K562 (cell line): ENCODE measurements around the gene ZDHHC14. TPM values are rescaled to one million over a fixed set of nuclear protein-coding genes. Genes with fewer than 3 reads are reported as not detected.

Experiments used
- CREB5 ChIP-seq: fragments of 250-450 bp; sonication (Bioruptor Pico); IDR thresholded peaks from 2 replicates; pipeline ENCODE4 v1.5.0; 2020; ENCODE audit warnings: mild to moderate bottlenecking
- JUND ChIP-seq, 2 experiments: IDR thresholded peaks; 2 replicates in 1 of 2; 3 replicates in 1 of 2; pipeline ENCODE4 v1.6.1; 2011; ENCODE audit warnings: borderline replicate concordance in 2 of 2, low read depth in 2 of 2, low read length in 2 of 2, improper control_type of control experiment in 1 of 2, missing biosample characterization in 1 of 2, missing genetic modification characterization in 1 of 2, missing genetic modification reagents in 1 of 2
- KLF1 ChIP-seq: fragments of 450-650 bp; IDR thresholded peaks from 2 replicates; pipeline ENCODE4 v1.6.1; 2016; ENCODE audit warnings: missing genetic modification characterization, missing compliant biosample characterization
- LEF1 ChIP-seq: fragments of 450-650 bp; IDR thresholded peaks from 2 replicates; pipeline ENCODE4 v1.6.1; 2016; ENCODE audit warnings: mild to moderate bottlenecking
- MCM7 ChIP-seq, 2 experiments: fragments of 450-650 bp; IDR thresholded peaks; 2 replicates each; pipeline ENCODE4 v1.6.1; 2016 to 2018
- NFE2L1 ChIP-seq: fragments of 450-650 bp; IDR thresholded peaks from 2 replicates; pipeline ENCODE4 v1.6.1; 2016; ENCODE audit warnings: missing genetic modification characterization, low read depth, mild to moderate bottlenecking, missing compliant biosample characterization, moderate library complexity, borderline replicate concordance
- REST ChIP-seq, 2 experiments: fragments of 450-650 bp; formaldehyde crosslinking in 1 of 2; IDR thresholded peaks; 2 replicates each; pipeline versions ENCODE4 v1.4.0 to v1.6.1; 2014 to 2020; ENCODE audit warnings: mild to moderate bottlenecking in 2 of 2, borderline replicate concordance in 1 of 2, low read depth in 1 of 2
- RHOXF2B ChIP-seq: fragments of 250-450 bp; sonication (Bioruptor Pico); conservative IDR thresholded peaks from 2 replicates; pipeline ENCODE4 v1.5.1; 2021
- TOE1 ChIP-seq, 2 experiments: fragments of 450-650 bp in 1 of 2; sonication (generic) in 1 of 2; formaldehyde crosslinking in 1 of 2; IDR thresholded peaks; 2 replicates each; pipeline versions ENCODE4 v1.7.1 to v1.8.0; 2016 to 2022; ENCODE audit warnings: borderline replicate concordance in 2 of 2, mild to moderate bottlenecking in 2 of 2, antibody characterized with exemption in 1 of 2, inconsistent platforms in 1 of 2, low read depth in 1 of 2, missing genetic modification reagents in 1 of 2, moderate library complexity in 1 of 2
- TSC22D4 ChIP-seq: fragments of 450-650 bp; IDR thresholded peaks from 2 replicates; pipeline ENCODE4 v1.6.1; 2016; ENCODE audit warnings: missing genetic modification characterization, missing biosample characterization, control low read depth
- ZBTB17 ChIP-seq: fragments of 450-650 bp; formaldehyde crosslinking; IDR thresholded peaks from 2 replicates; pipeline ENCODE4 v1.4.0; 2020; ENCODE audit warnings: mild to moderate bottlenecking
- ZNF512 ChIP-seq: IDR thresholded peaks from 2 replicates; pipeline ENCODE4 v1.6.1; 2016; ENCODE audit warnings: missing genetic modification characterization, missing compliant biosample characterization
- polyA plus RNA-seq, 8 experiments: library from polyadenylated mRNA; depleted of rRNA in 4 of 8; stranded (reverse) in 5 of 8; unstranded in 3 of 8; fragments of >200 nt; fragmentation: Nextera tagmentation in 2 of 8; fragmentation: Illumina TruSeq in 1 of 8; extraction: Ambion mirVana in 2 of 8; extraction: Trizol in 1 of 8; gene quantifications; 2 replicates each; pipeline versions ENCODE4 v1.2.1 to v1.2.3, GENCODE V29; 2011 to 2014; ENCODE audit warnings: inconsistent platforms in 1 of 8, missing spikeins in 1 of 8
- total RNA-seq, 7 experiments: library from RNA; depleted of rRNA in 6 of 7; stranded (reverse); fragments of >200 nt in 6 of 7; fragmentation: Illumina TruSeq in 2 of 7; extraction: Trizol in 2 of 7; gene quantifications; 2 replicates each; pipeline versions ENCODE4 v1.2.1 to v1.2.3, GENCODE V29; 2011 to 2021; ENCODE audit warnings: low replicate concordance in 1 of 7
- TF ChIP-seq, protein P1 (sequence below): fragments of 450-650 bp; formaldehyde crosslinking; IDR thresholded peaks from 2 replicates; pipeline ENCODE4 v1.4.0; 2022; ENCODE audit warnings: missing genetic modification characterization

ZDHHC14 gene
- total and polyA plus RNA-seq, 9 of the 15 experiments (the other 6 are each of a cell fraction or from before 2014, with no cell fraction given): 0.92 to 23.1 (median 13.8) TPM

- TF ChIP-seq CREB5: no peak
- no peak; the same call in 1 of the 2 replicates for TF ChIP-seq REST (IDR thresholded peaks at IDR 0.05; ENCODE audit: borderline replicate concordance)
- TF ChIP-seq REST (CRISPR knock-in tag; IDR thresholded peaks at IDR 0.05; ENCODE audit: low read depth): no peak
- no peak for TF ChIP-seq ZBTB17 (CRISPR knock-in tag)
- TF ChIP-seq MCM7 (IDR thresholded peaks at IDR 0.05): no peak
- no peak for TF ChIP-seq TSC22D4 (tag)
- no peak for TF ChIP-seq ZNF512 (tag)
- TF ChIP-seq NFE2L1 (tag): no peak
- TF ChIP-seq RHOXF2B (CRISPR knock-in tag): no peak
- TF ChIP-seq LEF1: 0 out of 2 replicates have a peak, but pooled peaks have one; percentile 16
- TF ChIP-seq KLF1 (tag): no peak
- peak; percentile 69 for TF ChIP-seq JUND (IDR thresholded peaks at IDR 0.05; ENCODE audit: borderline replicate concordance, low read depth, low read length)
- TF ChIP-seq JUND (tag; IDR thresholded peaks at IDR 0.05; ENCODE audit: borderline replicate concordance, low read depth, low read length): 0 out of 3 replicates have a peak, but pooled peaks have one; percentile 31
- TF ChIP-seq TOE1 (IDR thresholded peaks at IDR 0.05; ENCODE audit: borderline replicate concordance): peak; percentile 77; the same call in 1 of the 2 replicates
- no peak for TF ChIP-seq TOE1 (CRISPR knock-in tag; IDR thresholded peaks at IDR 0.05; ENCODE audit: borderline replicate concordance, low read depth)
- TF ChIP-seq, protein P1, sequence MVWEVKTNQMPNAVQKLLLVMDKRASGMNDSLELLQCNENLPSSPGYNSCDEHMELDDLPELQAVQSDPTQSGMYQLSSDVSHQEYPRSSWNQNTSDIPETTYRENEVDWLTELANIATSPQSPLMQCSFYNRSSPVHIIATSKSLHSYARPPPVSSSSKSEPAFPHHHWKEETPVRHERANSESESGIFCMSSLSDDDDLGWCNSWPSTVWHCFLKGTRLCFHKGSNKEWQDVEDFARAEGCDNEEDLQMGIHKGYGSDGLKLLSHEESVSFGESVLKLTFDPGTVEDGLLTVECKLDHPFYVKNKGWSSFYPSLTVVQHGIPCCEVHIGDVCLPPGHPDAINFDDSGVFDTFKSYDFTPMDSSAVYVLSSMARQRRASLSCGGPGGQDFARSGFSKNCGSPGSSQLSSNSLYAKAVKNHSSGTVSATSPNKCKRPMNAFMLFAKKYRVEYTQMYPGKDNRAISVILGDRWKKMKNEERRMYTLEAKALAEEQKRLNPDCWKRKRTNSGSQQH (CRISPR knock-in tag): no peak
Measured at GRCh38 chr6:157527471-157527907, 146.5 kb downstream of the ZDHHC14 start (continued).
